WI38 (cell line): ENCODE measurements around the gene RELL1.

Experiments used
- H3K4me3 ChIP-seq: 2 replicates; pipeline ENCODE4 v1.5.1; 2011; ENCODE audit warnings: low read depth, mild to moderate bottlenecking, control low read depth, low read length
- TF ChIP-seq, protein P1 (sequence below): IDR thresholded peaks from 2 replicates; pipeline ENCODE4 v1.5.1; 2012; ENCODE audit warnings: low read depth, mild to moderate bottlenecking, control low read depth, low read length

Gene RELL1

DNA sequence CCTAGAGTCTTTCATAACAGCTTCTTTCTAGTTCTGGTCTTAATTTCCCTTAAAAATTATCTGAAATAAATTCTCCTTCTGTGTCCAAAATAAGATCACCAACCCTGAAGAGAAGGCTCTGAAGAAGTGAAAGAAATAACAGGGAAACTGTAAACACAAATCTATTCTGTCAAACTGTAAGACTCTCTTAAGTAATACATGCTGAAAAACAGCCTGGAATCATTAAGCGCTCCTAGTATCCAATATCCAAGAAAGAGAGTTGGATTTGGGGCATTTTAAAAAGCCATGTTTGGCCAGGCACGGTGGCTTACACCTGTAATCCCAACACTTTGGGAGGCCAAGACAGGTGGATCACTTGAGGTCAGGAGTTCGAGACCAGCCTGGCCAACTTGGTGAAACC, 53.3 kb downstream of the RELL1 start:
- TF ChIP-seq, protein P1, sequence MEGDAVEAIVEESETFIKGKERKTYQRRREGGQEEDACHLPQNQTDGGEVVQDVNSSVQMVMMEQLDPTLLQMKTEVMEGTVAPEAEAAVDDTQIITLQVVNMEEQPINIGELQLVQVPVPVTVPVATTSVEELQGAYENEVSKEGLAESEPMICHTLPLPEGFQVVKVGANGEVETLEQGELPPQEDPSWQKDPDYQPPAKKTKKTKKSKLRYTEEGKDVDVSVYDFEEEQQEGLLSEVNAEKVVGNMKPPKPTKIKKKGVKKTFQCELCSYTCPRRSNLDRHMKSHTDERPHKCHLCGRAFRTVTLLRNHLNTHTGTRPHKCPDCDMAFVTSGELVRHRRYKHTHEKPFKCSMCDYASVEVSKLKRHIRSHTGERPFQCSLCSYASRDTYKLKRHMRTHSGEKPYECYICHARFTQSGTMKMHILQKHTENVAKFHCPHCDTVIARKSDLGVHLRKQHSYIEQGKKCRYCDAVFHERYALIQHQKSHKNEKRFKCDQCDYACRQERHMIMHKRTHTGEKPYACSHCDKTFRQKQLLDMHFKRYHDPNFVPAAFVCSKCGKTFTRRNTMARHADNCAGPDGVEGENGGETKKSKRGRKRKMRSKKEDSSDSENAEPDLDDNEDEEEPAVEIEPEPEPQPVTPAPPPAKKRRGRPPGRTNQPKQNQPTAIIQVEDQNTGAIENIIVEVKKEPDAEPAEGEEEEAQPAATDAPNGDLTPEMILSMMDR: no peak
- H3K4me3 ChIP-seq: no peak overlapping the region

DNA sequence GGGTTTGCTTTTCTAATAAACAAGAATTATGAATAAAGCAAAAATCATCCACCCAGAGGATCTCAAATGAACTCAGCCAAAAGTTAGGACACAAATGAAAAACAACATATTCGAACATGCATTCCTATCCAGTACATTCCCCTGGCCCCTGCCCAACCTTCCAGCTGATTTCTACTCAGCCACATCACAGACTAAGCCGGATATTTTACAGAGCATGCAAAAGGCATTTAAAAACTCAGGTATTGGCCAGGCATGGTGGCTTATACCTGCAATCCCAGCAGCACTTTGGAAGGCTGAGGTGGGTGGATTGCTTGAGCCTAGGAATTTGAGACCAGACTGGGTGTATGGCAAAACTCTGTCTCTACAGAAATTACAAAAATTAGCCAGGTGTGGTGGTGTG, 54.6 kb downstream of the RELL1 start:
- TF ChIP-seq, protein P1: no peak
- no peak overlapping the region for H3K4me3 ChIP-seq

DNA sequence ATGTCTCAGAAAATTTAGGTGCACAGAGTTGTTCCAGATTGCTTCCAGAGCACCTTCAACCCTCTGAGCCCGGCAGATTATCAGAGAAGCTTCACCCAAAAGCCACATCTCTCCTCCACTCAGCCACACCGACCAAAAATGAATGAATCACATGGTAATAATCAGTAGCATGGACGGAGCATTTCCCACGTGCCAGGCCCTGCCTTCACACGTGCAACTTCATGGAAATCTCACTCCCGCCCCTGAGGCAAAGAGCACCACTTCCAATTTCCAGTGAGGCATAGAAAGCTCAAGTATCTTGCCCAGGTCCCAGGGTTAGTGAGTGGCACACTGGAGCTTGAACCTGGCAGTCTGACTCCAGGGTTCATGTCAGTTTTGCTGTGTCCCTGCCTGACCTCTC, 56.5 kb downstream of the RELL1 start:
- H3K4me3 ChIP-seq: no peak overlapping the region
- TF ChIP-seq, protein P1: no peak

DNA sequence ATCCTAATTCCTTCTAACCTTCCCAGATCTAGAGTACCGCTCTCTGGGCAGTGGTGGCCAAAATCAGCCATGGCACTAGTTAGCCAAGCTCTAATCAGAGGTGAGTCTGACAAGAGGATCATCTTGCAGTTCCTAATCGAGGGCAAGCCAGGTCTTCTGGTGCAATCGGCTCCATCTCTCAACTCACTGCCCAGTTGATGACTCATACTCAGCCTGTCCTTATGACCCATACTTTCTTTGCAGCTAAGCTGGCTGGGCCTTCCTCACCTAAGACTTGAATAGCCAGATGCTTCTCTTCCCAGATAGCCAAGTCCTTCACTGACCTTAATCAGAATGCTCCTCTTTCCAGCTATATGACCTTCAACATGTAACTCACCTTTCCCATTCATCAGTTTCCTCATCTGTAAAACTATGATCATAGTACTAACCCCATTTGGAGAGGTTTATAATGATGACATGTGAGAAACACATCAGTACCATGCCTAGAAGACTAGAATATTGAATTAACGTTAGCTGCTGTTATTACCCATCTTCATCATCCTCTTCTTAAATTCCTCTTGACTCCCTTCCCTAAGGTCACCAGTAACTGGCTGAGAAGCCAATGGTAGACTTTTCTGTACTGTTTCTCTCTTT, 57.1 kb downstream of the RELL1 start:
- TF ChIP-seq, protein P1: no peak
- H3K4me3 ChIP-seq: no peak overlapping the region

DNA sequence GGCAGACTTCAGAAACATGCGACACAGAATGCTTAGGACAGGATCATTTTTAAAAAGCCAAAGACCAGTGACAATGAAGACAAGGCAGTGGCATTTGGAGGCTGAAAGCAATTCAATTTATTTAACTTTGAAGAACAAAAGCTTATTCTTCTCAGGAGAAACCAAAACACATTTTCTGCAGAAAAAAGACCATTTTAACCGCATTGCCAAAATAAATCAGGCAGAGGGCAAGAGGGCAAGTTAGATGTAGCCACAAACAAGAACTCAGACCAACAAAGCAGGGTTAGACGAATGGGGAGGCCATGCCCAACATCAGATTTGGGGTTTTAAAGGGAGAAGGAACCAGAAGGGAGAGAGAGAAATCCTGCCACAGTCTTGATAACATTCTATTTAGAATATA, 58.9 kb downstream of the RELL1 start:
- no peak overlapping the region for H3K4me3 ChIP-seq
- TF ChIP-seq, protein P1: no peak

DNA sequence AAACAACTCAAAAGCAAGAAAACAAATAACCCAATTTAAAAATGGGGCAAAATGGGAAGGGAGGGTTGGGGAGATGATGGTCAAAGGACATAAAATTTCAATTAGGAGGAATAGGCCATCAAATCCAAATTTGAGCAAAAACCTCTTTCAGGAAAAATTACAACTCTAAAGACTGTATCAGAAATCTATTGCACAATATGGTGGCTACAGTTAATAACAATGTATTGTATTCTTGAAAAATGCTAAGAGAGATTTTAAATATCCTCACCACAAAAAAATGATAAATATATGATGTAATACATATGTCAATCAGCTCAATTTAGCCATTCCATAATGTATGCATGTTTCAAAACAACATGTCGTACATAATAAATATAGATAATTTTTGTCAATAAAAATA, 60.7 kb downstream of the RELL1 start:
- TF ChIP-seq, protein P1: no peak
- H3K4me3 ChIP-seq: no peak overlapping the region

DNA sequence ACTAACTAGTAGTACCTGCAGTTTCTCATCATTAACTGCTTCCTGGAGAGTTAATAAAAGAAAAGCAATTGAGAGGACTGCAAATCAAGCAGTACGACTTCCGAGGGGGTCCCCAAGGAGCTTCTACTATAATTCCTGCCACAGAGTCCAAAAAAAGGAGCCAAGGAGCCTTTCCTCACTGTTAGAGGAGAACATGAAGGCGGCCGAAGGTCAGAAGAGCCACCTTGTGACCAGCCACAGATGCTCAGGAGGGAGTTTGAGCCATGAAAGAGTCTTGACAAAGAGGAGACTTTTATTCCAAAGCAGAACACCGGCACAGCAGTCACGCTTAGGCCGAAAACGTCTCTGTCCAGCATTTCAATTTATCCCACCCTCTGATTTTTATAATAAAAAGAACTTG, 62.2 kb downstream of the RELL1 start:
- TF ChIP-seq, protein P1: no peak
- H3K4me3 ChIP-seq: no peak overlapping the region
